Endodermal cell (in vitro differentiated cells): ENCODE measurements around the gene IL11. TPM values are rescaled to one million over a fixed set of nuclear protein-coding genes. Genes with fewer than 3 reads are reported as not detected.

Experiments
- DNase-seq: peaks from one replicate; pipeline ENCODE4 v3.0.0-alpha.2; 2017
- H3K27ac ChIP-seq: 2 replicates; pipeline ENCODE4 v1.5.1; 2013; ENCODE audit warnings: mild to moderate bottlenecking, low read depth, low read length, moderate library complexity
- H3K27me3 ChIP-seq: 2 replicates; pipeline ENCODE4 v1.6.1; 2013; ENCODE audit warnings: mild to moderate bottlenecking, low read length, moderate library complexity; ENCODE audit not compliant: insufficient read depth, control insufficient read depth, poor library complexity, severe bottlenecking
- H3K36me3 ChIP-seq: 2 replicates; pipeline ENCODE4 v1.7.0; 2013; ENCODE audit warnings: mild to moderate bottlenecking, low read length, moderate library complexity; ENCODE audit not compliant: control insufficient read depth, insufficient read depth
- H3K4me1 ChIP-seq: one replicate; pipeline ENCODE4 v1.7.0; 2013; ENCODE audit warnings: low read length; ENCODE audit not compliant: control insufficient read depth, insufficient read depth
- H3K4me3 ChIP-seq: 2 replicates; pipeline ENCODE4 v1.5.1; 2013; ENCODE audit warnings: mild to moderate bottlenecking, low read length, moderate library complexity
- H3K9ac ChIP-seq: 2 replicates; pipeline ENCODE4 v1.6.1; 2013; ENCODE audit warnings: mild to moderate bottlenecking, low read length, moderate library complexity; ENCODE audit not compliant: poor library complexity, severe bottlenecking; ENCODE audit errors: extremely low read depth
- H3K9me3 ChIP-seq: 2 replicates; pipeline ENCODE4 v1.6.1; 2013; ENCODE audit warnings: mild to moderate bottlenecking, low read length, moderate library complexity; ENCODE audit not compliant: control insufficient read depth
- H3K27ac Mint-ChIP-seq: 2 replicates; pipeline ENCODE4 v1.8.0; 2020; ENCODE audit warnings: mixed read lengths
- H3K27me3 Mint-ChIP-seq: 2 replicates; pipeline ENCODE4 v1.8.0; 2021; ENCODE audit warnings: mild to moderate bottlenecking, mixed read lengths; ENCODE audit not compliant: insufficient read depth
- H3K36me3 Mint-ChIP-seq: 2 replicates; pipeline ENCODE4 v1.8.0; 2020; ENCODE audit warnings: low read depth, mixed read lengths
- H3K4me1 Mint-ChIP-seq: 2 replicates; pipeline ENCODE4 v1.8.0; 2020; ENCODE audit warnings: mixed read lengths
- H3K4me3 Mint-ChIP-seq: 2 replicates; pipeline ENCODE4 v1.8.0; 2020; ENCODE audit warnings: mild to moderate bottlenecking, moderate library complexity, mixed read lengths
- H3K9me3 Mint-ChIP-seq: 2 replicates; pipeline ENCODE4 v1.8.0; 2020; ENCODE audit warnings: mild to moderate bottlenecking, mixed read lengths
- WGBS, 2 experiments: methylation state at CpG; one replicate each; pipeline versions ENCODE4 v1.1.5 to v1.1.7; 2013; ENCODE audit warnings: missing lambda C conversion rate in 2 of 2, mixed read lengths in 1 of 2; ENCODE audit not compliant: insufficient coverage in 1 of 2, insufficient read length in 1 of 2; 5-methylcytosine and 5-hydroxymethylcytosine counted together
- total RNA-seq, 2 donors: library from RNA; stranded (reverse); fragmentation: NEBNext Ultra II Directional in 1 of 2; extraction: Animal tissue kit (Norgen Biotek cat#: 25700) in 1 of 2; gene quantifications; 2 replicates in 1 of 2; 3 replicates in 1 of 2; pipeline ENCODE4 v1.2.1, GENCODE V29; 2021
- TF ChIP-seq, protein P1 (sequence below): fragments of 200-600 bp; sonication (generic); conservative IDR thresholded peaks from 2 replicates; pipeline ENCODE4 v1.5.0; 2021; ENCODE audit warnings: antibody characterized with exemption, mild to moderate bottlenecking

IL11 gene
- total RNA-seq, 2 donors from 2014 or later: 0.91 to 1.7 TPM

DNA sequence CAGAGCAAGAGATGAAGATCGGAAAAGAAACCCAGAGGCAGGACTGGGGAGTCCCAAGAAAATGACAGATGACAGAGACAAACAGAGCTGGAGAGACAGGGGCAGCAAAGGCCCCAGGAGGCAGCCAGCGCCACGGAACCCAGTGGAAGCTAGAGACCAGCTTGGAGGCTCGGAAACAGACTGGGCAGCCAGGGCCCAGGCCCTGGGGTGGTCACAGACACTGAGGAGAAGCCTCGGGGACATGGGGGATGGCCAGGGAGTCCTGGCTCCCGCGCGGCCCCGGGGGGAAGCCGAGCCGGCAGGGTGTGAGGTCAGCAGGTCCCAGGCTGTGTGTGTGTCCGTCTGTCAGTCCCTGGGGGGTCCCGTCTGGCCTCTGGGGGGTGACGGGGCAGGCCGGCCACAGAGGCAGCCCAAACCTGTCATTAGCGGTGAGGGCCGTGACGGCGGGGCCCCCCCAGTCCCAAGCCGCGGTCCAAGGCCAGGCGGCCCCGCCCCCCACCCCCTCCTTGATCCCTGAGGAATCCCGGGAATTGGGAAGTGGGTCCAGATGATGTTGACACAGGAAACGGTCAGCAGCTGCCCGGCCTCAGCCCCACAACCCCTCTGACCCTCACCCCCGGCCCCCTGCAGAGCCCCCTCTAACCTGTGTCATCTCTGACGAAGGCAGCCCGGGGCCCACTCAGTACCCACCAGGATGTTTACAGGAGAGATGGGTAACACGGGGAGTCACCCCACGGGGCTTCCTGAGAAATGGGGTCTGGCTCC is 3.9 kb upstream of the IL11 start:
- 14 to 23% methylated on average over 6 to 31 of the region's 31 CpGs for WGBS, 2 experiments
- Histone ChIP-seq H3K27me3 (peaks cover 37% of the 10 kb centered on the region), H3K9me3 (no peaks in the 10 kb centered on the region), H3K27ac (no peak overlapping the region), H3K4me1 (peaks cover 5% of the 10 kb centered on the region), H3K36me3 (no peaks in the 10 kb centered on the region), H3K4me3 (no peak overlapping the region), H3K9ac (no peak overlapping the region)
- TF ChIP-seq, protein P1, sequence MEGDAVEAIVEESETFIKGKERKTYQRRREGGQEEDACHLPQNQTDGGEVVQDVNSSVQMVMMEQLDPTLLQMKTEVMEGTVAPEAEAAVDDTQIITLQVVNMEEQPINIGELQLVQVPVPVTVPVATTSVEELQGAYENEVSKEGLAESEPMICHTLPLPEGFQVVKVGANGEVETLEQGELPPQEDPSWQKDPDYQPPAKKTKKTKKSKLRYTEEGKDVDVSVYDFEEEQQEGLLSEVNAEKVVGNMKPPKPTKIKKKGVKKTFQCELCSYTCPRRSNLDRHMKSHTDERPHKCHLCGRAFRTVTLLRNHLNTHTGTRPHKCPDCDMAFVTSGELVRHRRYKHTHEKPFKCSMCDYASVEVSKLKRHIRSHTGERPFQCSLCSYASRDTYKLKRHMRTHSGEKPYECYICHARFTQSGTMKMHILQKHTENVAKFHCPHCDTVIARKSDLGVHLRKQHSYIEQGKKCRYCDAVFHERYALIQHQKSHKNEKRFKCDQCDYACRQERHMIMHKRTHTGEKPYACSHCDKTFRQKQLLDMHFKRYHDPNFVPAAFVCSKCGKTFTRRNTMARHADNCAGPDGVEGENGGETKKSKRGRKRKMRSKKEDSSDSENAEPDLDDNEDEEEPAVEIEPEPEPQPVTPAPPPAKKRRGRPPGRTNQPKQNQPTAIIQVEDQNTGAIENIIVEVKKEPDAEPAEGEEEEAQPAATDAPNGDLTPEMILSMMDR: no peak
- H3K4me1 Mint-ChIP-seq: peaks cover 16% of the 10 kb centered on the region
- peak overlapping the region; percentile 27 for H3K27ac Mint-ChIP-seq
- no peaks in the 10 kb centered on the region for H3K9me3 Mint-ChIP-seq
- H3K27me3 Mint-ChIP-seq: peaks cover 61% of the 10 kb centered on the region
- H3K4me3 Mint-ChIP-seq: peak overlapping the region; percentile 27
- peak; percentile 83 for DNase-seq
- H3K36me3 Mint-ChIP-seq: no peaks in the 10 kb centered on the region

DNA sequence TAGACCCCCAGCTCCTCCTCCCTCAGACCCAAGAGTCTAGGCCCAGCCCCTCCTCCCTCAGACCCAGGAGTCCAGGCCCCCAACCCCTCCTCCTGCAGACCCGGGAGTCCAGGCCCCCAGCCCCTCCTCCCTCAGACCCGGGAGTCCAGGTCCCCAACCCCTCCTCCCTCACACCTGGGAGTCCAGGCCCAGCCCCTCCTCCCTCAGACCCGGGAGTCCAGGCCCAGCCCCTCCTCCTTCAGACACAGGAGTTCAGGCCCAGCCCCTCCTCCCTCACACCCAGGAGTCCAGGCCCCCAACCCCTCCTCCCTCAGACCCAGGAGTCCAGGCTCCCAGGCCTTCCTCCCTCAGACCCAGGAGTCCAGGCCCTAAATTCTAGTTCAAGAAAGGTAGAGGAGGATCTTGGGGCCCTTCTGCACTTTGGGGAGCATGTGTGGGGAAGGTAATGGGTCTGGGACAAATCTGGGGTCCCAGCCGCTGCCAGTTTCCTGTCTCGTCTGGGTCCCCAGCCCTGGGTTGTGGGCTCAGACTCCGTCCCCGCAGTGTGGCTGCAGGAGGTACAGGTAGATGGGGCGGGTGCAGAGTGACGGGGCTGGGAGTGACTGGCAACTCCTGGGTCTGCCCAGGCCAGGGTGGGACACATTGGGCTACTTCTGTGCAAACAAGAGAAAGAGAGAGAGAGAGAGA is 3.2 kb upstream of the IL11 start:
- peaks cover 61% of the 10 kb centered on the region for H3K27me3 Mint-ChIP-seq
- no peaks in the 10 kb centered on the region for H3K9me3 Mint-ChIP-seq
- peaks cover 5% of the 10 kb centered on the region for H3K4me1 ChIP-seq
- H3K4me3 ChIP-seq: no peak overlapping the region
- DNase-seq: peak; percentile 80
- H3K27me3 ChIP-seq: peaks cover 44% of the 10 kb centered on the region
- H3K4me3 Mint-ChIP-seq: peak overlapping the region; percentile 27
- TF ChIP-seq, protein P1: no peak
- WGBS, 2 experiments: 60 to 61% methylated on average over 6 to 9 of the region's 9 CpGs
- peaks cover 16% of the 10 kb centered on the region for H3K4me1 Mint-ChIP-seq
- peak overlapping the region; percentile 27 for H3K27ac Mint-ChIP-seq
- no peaks in the 10 kb centered on the region for H3K36me3 Mint-ChIP-seq
- H3K9ac ChIP-seq: no peak overlapping the region
- no peaks in the 10 kb centered on the region for H3K9me3 ChIP-seq
- H3K36me3 ChIP-seq: no peaks in the 10 kb centered on the region
- H3K27ac ChIP-seq: no peak overlapping the region

DNA sequence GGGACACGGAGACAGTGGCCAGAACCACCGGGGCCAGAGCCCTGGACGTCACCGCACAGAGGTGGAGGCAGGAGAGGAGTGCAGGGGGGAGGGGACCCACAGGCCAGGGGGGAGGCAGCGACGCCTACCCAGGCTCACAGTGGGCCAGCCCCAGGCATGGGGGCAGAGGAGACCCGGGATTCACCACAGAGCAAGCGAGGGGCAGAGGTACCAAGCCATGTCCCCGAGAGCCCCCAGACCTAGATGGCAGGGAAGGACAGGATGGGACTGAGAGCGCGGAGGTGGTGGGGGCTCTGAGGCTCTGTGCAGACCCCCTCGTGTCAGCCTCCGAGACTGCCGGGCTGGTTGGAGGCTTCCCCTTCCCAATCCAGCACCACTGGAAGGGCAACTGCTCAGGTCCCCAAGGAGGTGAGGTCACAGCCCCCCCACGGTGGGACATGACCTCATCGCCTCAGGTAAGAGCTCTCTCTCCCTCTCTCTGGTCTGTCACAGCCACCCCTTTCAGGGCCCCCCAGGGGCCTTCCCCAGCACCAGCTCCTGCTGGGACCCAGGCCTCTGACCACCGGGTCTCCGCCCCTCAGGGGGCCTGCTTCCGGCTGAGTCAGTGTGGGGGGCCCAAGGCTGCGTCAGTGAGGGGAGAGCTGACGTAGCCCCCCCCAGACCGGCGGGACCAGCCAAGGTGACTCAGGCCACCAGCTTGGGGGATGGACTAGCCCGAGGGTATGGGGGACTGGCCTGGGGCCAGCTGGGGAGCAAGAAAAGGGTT is 2.2 kb upstream of the IL11 start:
- peak; percentile 67 for DNase-seq
- TF ChIP-seq, protein P1: no peak
- Mint-ChIP-seq H3K4me3 (no peak overlapping the region), H3K36me3 (no peaks in the 10 kb centered on the region), H3K27ac (no peak overlapping the region), H3K4me1 (peaks cover 14% of the 10 kb centered on the region), H3K27me3 (peaks cover 63% of the 10 kb centered on the region), H3K9me3 (no peaks in the 10 kb centered on the region)
- 63 to 66% methylated on average over 17 to 24 of the region's 24 CpGs for WGBS, 2 experiments
- H3K4me3 ChIP-seq: no peak overlapping the region
- H3K27me3 ChIP-seq: peaks cover 51% of the 10 kb centered on the region
- H3K36me3 ChIP-seq: no peaks in the 10 kb centered on the region
- H3K4me1 ChIP-seq: peaks cover 5% of the 10 kb centered on the region
- no peaks in the 10 kb centered on the region for H3K9me3 ChIP-seq
- H3K9ac ChIP-seq: no peak overlapping the region
- no peak overlapping the region for H3K27ac ChIP-seq
